ENCODE data around the gene TRAP1.
A peak's percentile ranks its signal among the peaks of the same experiment; 100 is the strongest.

Gene TRAP1

GRCh38 chr16:3625911-3626732, 91.2 kb downstream of the TRAP1 start:
- no peak overlapping the region for H3K4me3 ChIP-seq (ENCODE audit: low read length)
- TF ChIP-seq CTCF (conservative IDR thresholded peaks at IDR 0.05; ENCODE audit: low read depth, low read length), result no peak
- DNase-seq (ENCODE audit: low read depth), result no peak

- no peak for DNase-seq (ENCODE audit: low read depth)
- TF ChIP-seq CTCF (conservative IDR thresholded peaks at IDR 0.05; ENCODE audit: low read depth, low read length), result no peak
- H3K4me3 ChIP-seq (ENCODE audit: low read length), result no peak overlapping the region
These were observed 92.0 kb downstream of the TRAP1 start for GRCh38 chr16:3625331-3625730.

GRCh38 chr16:3623642-3624041, 93.7 kb downstream of the TRAP1 start:
- no peak for DNase-seq (ENCODE audit: low read depth)
- H3K4me3 ChIP-seq (ENCODE audit: low read length), result no peak overlapping the region
- TF ChIP-seq CTCF (conservative IDR thresholded peaks at IDR 0.05; ENCODE audit: low read depth, low read length), result no peak

- no peak for TF ChIP-seq CTCF (conservative IDR thresholded peaks at IDR 0.05; ENCODE audit: low read depth, low read length)
- no peak overlapping the region for H3K4me3 ChIP-seq (ENCODE audit: low read length)
- no peak for DNase-seq (ENCODE audit: low read depth)
These were observed 98.6 kb downstream of the TRAP1 start for GRCh38 chr16:3618769-3619141.

GRCh38 chr16:3612510-3613466, 104.5 kb downstream of the TRAP1 start:
- no peak for TF ChIP-seq CTCF (conservative IDR thresholded peaks at IDR 0.05; ENCODE audit: low read depth, low read length)
- H3K4me3 ChIP-seq (ENCODE audit: low read length), result peak overlapping the region; percentile 94
- DNase-seq (ENCODE audit: low read depth), result no peak

GRCh38 chr16:3611146-3611975, 106.0 kb downstream of the TRAP1 start, which contains the start of gene SLX4:
SLX4 (minus strand) TSS chr16:3611606; CDS start chr16:3608964, 2,642 bp downstream.
- no peak for TF ChIP-seq CTCF (conservative IDR thresholded peaks at IDR 0.05; ENCODE audit: low read depth, low read length)
- H3K4me3 ChIP-seq (ENCODE audit: low read length), result peak within 1 kb of the TSS; percentile 94
- peak; percentile 46 for DNase-seq (ENCODE audit: low read depth)

Data from retinal pigment epithelial cell (primary cell).